GM13976 (cell line): ENCODE results near the gene SUMF1.

Source experiments
- DNase-seq: peaks from one replicate; pipeline ENCODE4 v3.0.0; 2012; ENCODE audit warnings: low spot score
- CTCF ChIP-seq: IDR thresholded peaks from 2 replicates; pipeline ENCODE4 v1.5.1; 2012; ENCODE audit warnings: borderline replicate concordance, mild to moderate bottlenecking; ENCODE audit not compliant: insufficient read depth; ENCODE audit errors: extremely low read depth, missing control alignments, control extremely low read depth
- in situ Hi-C: fragments of 300-500 bp; cut with MboI; formaldehyde crosslinking; loops from one replicate; pipeline ENCODE4 v1.12.0; 2022; ENCODE audit warnings: low sequenced_read_pairs, mixed read lengths, inconsistent platforms; ENCODE audit not compliant: unreplicated experiment

SUMF1 gene

GRCh38 chr3:4351164-4351855 lies 115.8 kb downstream of the SUMF1 start:
- TF ChIP-seq CTCF = no peak
- peak; percentile 45 for DNase-seq
- in situ Hi-C loops = loop anchor here (10.0 to 25.0 kb wide), 2 partner anchors 293 to 711 kb away; no protein-coding TSS in a partner anchor

GRCh38 chr3:4350789-4351163 lies 116.3 kb downstream of the SUMF1 start:
- peak; percentile 70 for DNase-seq

GRCh38 chr3:4343258-4343657 lies 123.8 kb downstream of the SUMF1 start:
- in situ Hi-C loops = no loop called here
- DNase-seq = no peak
- no peak for TF ChIP-seq CTCF

More at GRCh38 chr3:4350789-4351163, 116.3 kb downstream of the SUMF1 start:
- in situ Hi-C loops = loop anchor here (10.0 to 25.0 kb wide), 2 partner anchors 294 to 712 kb away; no protein-coding TSS in a partner anchor
- peak; percentile 63 for TF ChIP-seq CTCF

GRCh38 chr3:4341336-4341675 lies 125.8 kb downstream of the SUMF1 start:
- in situ Hi-C loops = no loop called here
- no peak for TF ChIP-seq CTCF
- DNase-seq = no peak

GRCh38 chr3:4340411-4341335 lies 126.4 kb downstream of the SUMF1 start:
- no peak for TF ChIP-seq CTCF
- in situ Hi-C loops = no loop called here
- DNase-seq = no peak

- in situ Hi-C loops = no loop called here
- TF ChIP-seq CTCF = no peak
- DNase-seq = no peak
These were observed 127.0 kb downstream of the SUMF1 start for GRCh38 chr3:4340077-4340410.
